Upper lobe of left lung (tissue), 6 donors: ENCODE measurements around the gene DNAJC1. TPM values are rescaled to one million over a fixed set of nuclear protein-coding genes. Genes with fewer than 3 reads are reported as not detected.
"Not testable (repeated sequence)": the region's sequence is repeated elsewhere in the genome, so short reads cannot be mapped to it uniquely, and the experiment has no call there.

Experiments used
- ATAC-seq, 2 donors: fragments of 200-7000 bp; cut with Tn5 transposase; one replicate each; pipeline ENCODE4 v1.9.1; 2022; ENCODE audit warnings: mild to moderate bottlenecking in 2 of 2, moderate library complexity in 2 of 2; ENCODE audit not compliant: low FRiP score in 2 of 2
- DNase-seq, 2 donors: peaks; one replicate each; pipeline ENCODE4 v3.0.0-alpha.2; 2019 to 2020
- H3K27ac ChIP-seq, 4 donors: fragments of 200-600 bp; sonication (generic); one replicate each; pipeline ENCODE4 v1.5.1; 2016 to 2019
- H3K27me3 ChIP-seq, 4 donors: fragments of 200-600 bp; sonication (generic); one replicate each; pipeline ENCODE4 v1.5.1; 2017 to 2019
- H3K36me3 ChIP-seq, 4 donors: fragments of 200-600 bp; sonication (generic); one replicate each; pipeline ENCODE4 v1.5.1; 2016 to 2019
- H3K4me1 ChIP-seq, 4 donors: fragments of 200-600 bp; sonication (generic); one replicate each; pipeline ENCODE4 v1.5.1; 2018 to 2019
- H3K4me3 ChIP-seq, 4 donors: fragments of 200-600 bp; sonication (generic); one replicate each; pipeline ENCODE4 v1.5.1; 2017 to 2019; ENCODE audit warnings: mild to moderate bottlenecking in 2 of 4, moderate library complexity in 1 of 4
- H3K9me3 ChIP-seq, 4 donors: fragments of 200-600 bp; sonication (generic); one replicate each; pipeline ENCODE4 v1.5.1; 2018 to 2019
- CTCF ChIP-seq, 6 experiments: fragments of 450-650 bp in 4 of 6; fragments of 200-600 bp in 2 of 6; sonication (generic) in 2 of 6; IDR thresholded peaks; one replicate each; pipeline ENCODE4 v1.5.1; 2016 to 2019; ENCODE audit warnings: antibody characterized with exemption in 6 of 6
- EP300 ChIP-seq, 4 donors: sonication (generic); formaldehyde crosslinking; IDR thresholded peaks; one replicate each; pipeline ENCODE4 v1.5.1; 2017; ENCODE audit warnings: antibody characterized with exemption in 4 of 4, control low read depth in 2 of 4
- POLR2A ChIP-seq, 4 donors: fragments of 450-650 bp; IDR thresholded peaks; one replicate each; pipeline ENCODE4 v1.5.1; 2016 to 2017; ENCODE audit warnings: antibody characterized with exemption in 4 of 4, mild to moderate bottlenecking in 2 of 4
- POLR2AphosphoS5 ChIP-seq, 2 donors: sonication (generic); formaldehyde crosslinking; IDR thresholded peaks; one replicate each; pipeline ENCODE4 v1.5.1; 2017; ENCODE audit warnings: antibody characterized with exemption in 2 of 2
- WGBS, 2 donors: methylation state at CpG; one replicate each; pipeline ENCODE4 v1.1.5; 2017 to 2018; 5-methylcytosine and 5-hydroxymethylcytosine counted together
- total RNA-seq, 6 donors: library from RNA; depleted of rRNA in 4 of 6; stranded (reverse); fragments of >200 nt in 4 of 6; gene quantifications; one replicate each; pipeline versions ENCODE4 v1.1.0 to v1.2.1, GENCODE V29; 2016 to 2021
- donor health status: DM: no; HTN: no; CAD: no; lungs with moderate emphysema.
- donor health status: DM: no; HTN: yes; CAD: no; lungs with severe emphysema.

DNAJC1 gene
- total RNA-seq, 6 donors from 2014 or later = 30.8 to 106 (median 74.1) TPM

- ATAC-seq (no peak), DNase-seq (no peak)
- WGBS, 2 donors = 87 to 90% methylated on average over 7 of the region's 7 CpGs
- Histone ChIP-seq H3K4me1 (peaks cover 0 to 10% (median 5%) of the 10 kb centered on the region in 4 donors), H3K9me3 (no peaks in the 10 kb centered on the region), H3K4me3 (no peak overlapping the region), H3K36me3 (no peaks in the 10 kb centered on the region), H3K27ac (no peak overlapping the region), H3K27me3 (no peaks in the 10 kb centered on the region)
- TF ChIP-seq EP300 (IDR thresholded peaks at IDR 0.05) (no peak), CTCF (IDR thresholded peaks at IDR 0.05) (no peak), POLR2A (IDR thresholded peaks at IDR 0.05) (no peak), POLR2AphosphoS5 (IDR thresholded peaks at IDR 0.05) (no peak)
Observed at GRCh38 chr10:22027364-22028238, 24.1 kb upstream of the DNAJC1 start.

GRCh38 chr10:22026287-22026686 lies 22.8 kb upstream of the DNAJC1 start:
- no peaks in the 10 kb centered on the region for H3K27me3 ChIP-seq
- H3K27ac ChIP-seq = no peak overlapping the region
- no peak for DNase-seq
- no peaks in the 10 kb centered on the region for H3K36me3 ChIP-seq
- H3K4me3 ChIP-seq = no peak overlapping the region
- no peaks in the 10 kb centered on the region for H3K9me3 ChIP-seq
- peaks cover 4 to 19% (median 14%) of the 10 kb centered on the region in 4 donors for H3K4me1 ChIP-seq
- 94 to 95% methylated on average over 1 of the region's 1 CpG for WGBS, 2 donors
- TF ChIP-seq POLR2A (IDR thresholded peaks at IDR 0.05) = no peak
- no peak for TF ChIP-seq EP300 (IDR thresholded peaks at IDR 0.05)
- TF ChIP-seq POLR2AphosphoS5 (IDR thresholded peaks at IDR 0.05) = no peak
- TF ChIP-seq CTCF (IDR thresholded peaks at IDR 0.05) = no peak
- ATAC-seq = no peak

GRCh38 chr10:22023508-22023907 lies 20.0 kb upstream of the DNAJC1 start:
- no peak for ATAC-seq
- WGBS, 2 donors = 50 to 56% methylated on average over 3 of the region's 3 CpGs

GRCh38 chr10:22022257-22023032 lies 18.9 kb upstream of the DNAJC1 start:
- peaks cover 4 to 19% (median 14%) of the 10 kb centered on the region in 4 donors for H3K4me1 ChIP-seq
- H3K4me3 ChIP-seq = peak overlapping the region in 1 of 4 donors; percentile 3
- DNase-seq (peak in 1 of 2 donors; percentile 41), ATAC-seq (peak; percentile 36 to 67)
- TF ChIP-seq POLR2AphosphoS5 (IDR thresholded peaks at IDR 0.05) (peak in 1 of 2 donors; percentile 24), CTCF (IDR thresholded peaks at IDR 0.05) (no peak), POLR2A (IDR thresholded peaks at IDR 0.05) (no peak), EP300 (IDR thresholded peaks at IDR 0.05) (peak in 1 of 4 donors; percentile 47)
- H3K27me3 ChIP-seq = no peaks in the 10 kb centered on the region
- no peaks in the 10 kb centered on the region for H3K9me3 ChIP-seq
- no peaks in the 10 kb centered on the region for H3K36me3 ChIP-seq
- WGBS, 2 donors = 49 to 53% methylated on average over 8 of the region's 8 CpGs
- peak overlapping the region; percentile 28 to 66 (median 42) for H3K27ac ChIP-seq

More at GRCh38 chr10:22023508-22023907, 20.0 kb upstream of the DNAJC1 start:
- DNase-seq = no peak
- H3K4me1 ChIP-seq = peaks cover 4 to 19% (median 14%) of the 10 kb centered on the region in 4 donors
- no peak for TF ChIP-seq CTCF (IDR thresholded peaks at IDR 0.05)
- no peak for TF ChIP-seq EP300 (IDR thresholded peaks at IDR 0.05)
- H3K36me3 ChIP-seq = no peaks in the 10 kb centered on the region
- H3K27me3 ChIP-seq = no peaks in the 10 kb centered on the region
- no peaks in the 10 kb centered on the region for H3K9me3 ChIP-seq
- H3K27ac ChIP-seq = peak overlapping the region in 1 of 4 donors; percentile 13
- no peak overlapping the region for H3K4me3 ChIP-seq

- not testable (repeated sequence) for H3K4me3 ChIP-seq, H3K27ac ChIP-seq, H3K9me3 ChIP-seq, DNase-seq, H3K27me3 ChIP-seq, H3K36me3 ChIP-seq, ATAC-seq
- peaks cover 7 to 21% (median 18%) of the 10 kb centered on the region in 4 donors for H3K4me1 ChIP-seq
- WGBS, 2 donors = 88 to 98% methylated on average over 3 of the region's 3 CpGs
Observed at GRCh38 chr10:22021144-22021543, 17.6 kb upstream of the DNAJC1 start.
